CD4-positive, alpha-beta T cell treated with Interleukin-10 for 1 hour (primary cell): ENCODE results near the gene CCSER1.

Experiments used
- DNase-seq: peaks from one replicate; pipeline ENCODE4 v3.0.0-alpha.2; 2020

The CCSER1 gene

DNA sequence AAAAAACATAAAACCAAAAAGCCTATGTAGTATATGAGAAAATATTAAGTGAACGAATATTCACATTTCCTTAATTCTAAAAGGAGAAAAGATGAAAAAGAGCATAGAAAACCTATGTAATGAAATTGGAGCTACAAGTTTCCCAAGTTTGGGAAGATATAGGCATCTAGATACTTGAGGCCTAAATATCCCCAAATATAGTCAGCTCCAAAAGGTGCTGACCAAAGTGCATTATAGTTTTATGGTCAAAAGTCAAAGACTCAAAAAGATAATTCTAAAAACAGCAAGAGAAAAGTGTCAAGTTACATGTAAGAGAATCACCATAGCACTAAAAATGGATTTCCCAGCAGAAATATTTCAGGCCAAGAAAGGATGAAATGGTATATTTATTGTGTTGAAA, 1502.9 kb downstream of the CCSER1 start:
- no peak for DNase-seq

DNA sequence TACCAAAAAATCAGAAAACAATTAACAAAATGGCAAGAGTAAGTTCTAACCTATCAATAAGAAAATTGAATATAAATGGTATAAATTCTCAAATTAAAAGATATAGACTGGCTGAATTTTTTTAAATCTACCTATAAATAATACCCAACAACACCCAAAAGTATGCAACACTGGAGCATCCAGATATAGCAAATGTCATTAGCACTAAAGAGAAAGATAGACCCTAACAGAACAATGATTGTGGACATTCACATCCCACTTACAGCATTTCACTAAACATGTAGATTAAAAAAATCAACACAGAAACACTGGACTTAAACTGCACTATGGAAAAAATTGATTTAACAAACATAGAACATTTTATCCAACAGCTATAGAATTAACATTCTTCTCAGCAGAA, 1503.6 kb downstream of the CCSER1 start:
- no peak for DNase-seq

- DNase-seq, result no peak
Observed at GRCh38 chr4:91631335-91631734, 1504.1 kb downstream of the CCSER1 start.

DNA sequence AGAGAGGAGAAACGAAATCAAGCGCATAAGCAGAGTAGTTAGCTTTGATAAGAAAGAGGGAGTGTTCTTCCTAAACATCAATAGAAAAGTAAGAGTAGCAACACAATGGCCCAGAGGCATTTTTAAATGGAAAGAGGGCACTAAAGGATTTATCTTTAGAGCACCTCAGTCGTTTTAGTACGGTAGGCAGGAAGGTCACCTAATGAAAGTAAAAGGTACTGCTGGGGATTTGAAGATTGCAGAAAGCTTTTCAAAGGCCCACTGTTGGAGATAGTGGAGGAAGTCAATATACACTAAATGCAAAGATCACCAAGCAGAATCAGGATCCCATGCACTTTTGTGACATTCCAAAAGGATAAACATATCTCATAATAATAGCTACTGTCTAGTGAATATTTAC, 1508.9 kb downstream of the CCSER1 start:
- no peak for DNase-seq
